Measurements from ENCODE around the gene FGF8. TPM values are rescaled to one million over a fixed set of nuclear protein-coding genes. Genes with fewer than 3 reads are reported as not detected.

The FGF8 gene
- total and polyA plus RNA-seq, 2 donors (not counting 3 experiments of a cell fraction or from before 2014, with no cell fraction given), result 0.44 TPM; not detected in 1

GRCh38 chr10:101723176-101723575 is 52.7 kb downstream of the FGF8 start:
- Histone ChIP-seq H3K36me3 (ENCODE audit: control insufficient read depth in 2 of 2, extremely low read depth in 1 of 2, insufficient read depth in 2 of 2, low read length in 2 of 2) (no peaks in the 10 kb centered on the region), H3K4me1 (ENCODE audit: control insufficient read depth, extremely low read depth, insufficient read depth, low read length) (no peaks in the 10 kb centered on the region), H3K4me2 (ENCODE audit: insufficient read depth, low read length) (no peak overlapping the region), H3K9ac (replicated peaks; ENCODE audit: extremely low read depth, insufficient read depth, low read length) (no peak overlapping the region), H3K4me3 (replicated peaks in 1 of 3; ENCODE audit: insufficient read depth in 1 of 3, low read depth in 1 of 3, low read length in 3 of 3) (no peak overlapping the region), H4K20me1 (replicated peaks; ENCODE audit: control insufficient read depth, extremely low read depth, insufficient read depth, low read length) (no peaks in the 10 kb centered on the region), H2AFZ (ENCODE audit: low read depth, low read length) (no peak overlapping the region), H3K79me2 (ENCODE audit: control insufficient read depth, insufficient read depth, low read length) (no peaks in the 10 kb centered on the region), H3K27me3 (ENCODE audit: control insufficient read depth in 2 of 2, insufficient read depth in 2 of 2, low read length in 2 of 2) (peaks cover 16 to 21% of the 10 kb centered on the region in 2 experiments), H3K9me3 (replicated peaks; ENCODE audit: control insufficient read depth, insufficient read depth, low read length) (no peaks in the 10 kb centered on the region), H3K9me1 (replicated peaks; ENCODE audit: control insufficient read depth, extremely low read depth, insufficient read depth, low read length) (no peaks in the 10 kb centered on the region), H3K27ac (ENCODE audit: insufficient read depth, low read depth, low read length) (no peak overlapping the region)
- ChIA-PET CTCF (interaction anchor here (1.8 kb wide), 1 partner anchor 120 kb away, joined by 4 read pairs; no protein-coding TSS in a partner anchor), POLR2A (no interaction called here)
- dilution Hi-C loops (cut with MboI; ENCODE audit: extremely low pct_ligation_motif_present, low sequenced_read_pairs) (no loop called here), intact Hi-C loops (cut with micrococcal nuclease) (no loop called here)
- TF ChIP-seq FOS (IDR thresholded peaks at IDR 0.05; ENCODE audit: borderline replicate concordance, insufficient read depth, low read length) (no peak), POLR2AphosphoS5 (IDR thresholded peaks at IDR 0.05; ENCODE audit: insufficient read depth, low read depth, low read length) (no peak), POLR2A (IDR thresholded peaks at IDR 0.05; ENCODE audit: low read depth, low read length) (no peak), GATA2 (IDR thresholded peaks at IDR 0.05; ENCODE audit: insufficient read depth, insufficient read length, low read depth, low read length) (no peak), MAX (IDR thresholded peaks at IDR 0.05; ENCODE audit: insufficient read depth, insufficient read length) (no peak), JUN (IDR thresholded peaks at IDR 0.05; ENCODE audit: borderline replicate concordance, insufficient read depth, insufficient read length, low read depth) (no peak), MYC (IDR thresholded peaks at IDR 0.05; ENCODE audit: low read depth, low read length) (no peak), EZH2 (IDR thresholded peaks at IDR 0.05; ENCODE audit: borderline replicate concordance, low read depth, low read length, severe bottlenecking) (no peak)
- TF ChIP-seq, protein P1, sequence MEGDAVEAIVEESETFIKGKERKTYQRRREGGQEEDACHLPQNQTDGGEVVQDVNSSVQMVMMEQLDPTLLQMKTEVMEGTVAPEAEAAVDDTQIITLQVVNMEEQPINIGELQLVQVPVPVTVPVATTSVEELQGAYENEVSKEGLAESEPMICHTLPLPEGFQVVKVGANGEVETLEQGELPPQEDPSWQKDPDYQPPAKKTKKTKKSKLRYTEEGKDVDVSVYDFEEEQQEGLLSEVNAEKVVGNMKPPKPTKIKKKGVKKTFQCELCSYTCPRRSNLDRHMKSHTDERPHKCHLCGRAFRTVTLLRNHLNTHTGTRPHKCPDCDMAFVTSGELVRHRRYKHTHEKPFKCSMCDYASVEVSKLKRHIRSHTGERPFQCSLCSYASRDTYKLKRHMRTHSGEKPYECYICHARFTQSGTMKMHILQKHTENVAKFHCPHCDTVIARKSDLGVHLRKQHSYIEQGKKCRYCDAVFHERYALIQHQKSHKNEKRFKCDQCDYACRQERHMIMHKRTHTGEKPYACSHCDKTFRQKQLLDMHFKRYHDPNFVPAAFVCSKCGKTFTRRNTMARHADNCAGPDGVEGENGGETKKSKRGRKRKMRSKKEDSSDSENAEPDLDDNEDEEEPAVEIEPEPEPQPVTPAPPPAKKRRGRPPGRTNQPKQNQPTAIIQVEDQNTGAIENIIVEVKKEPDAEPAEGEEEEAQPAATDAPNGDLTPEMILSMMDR (IDR thresholded peaks at IDR 0.05; ENCODE audit: extremely low read depth in 1 of 2, insufficient read depth in 1 of 2, low read depth in 1 of 2, low read length in 2 of 2), result no peak
- BruUV-seq (replicated peaks), result no TSS peak
- no peak for FAIRE-seq
- no peak for DNase-seq (ENCODE audit: low read depth, low spot score)

Measured in endothelial cell of umbilical vein (primary cell).